Activated CD4-positive, alpha-beta T cell treated with anti-CD3 and anti-CD28 coated beads, Interleukin-2, amount 50 U/mL, for 1 hour (primary cell): ENCODE data around the gene ARHGEF11.
"Not testable (repeated sequence)": the region's sequence is repeated elsewhere in the genome, so short reads cannot be mapped to it uniquely, and the experiment has no call there.

Experiments used
- DNase-seq: peaks from one replicate; pipeline ENCODE4 v3.0.0-alpha.2; 2020

ARHGEF11 gene

DNA sequence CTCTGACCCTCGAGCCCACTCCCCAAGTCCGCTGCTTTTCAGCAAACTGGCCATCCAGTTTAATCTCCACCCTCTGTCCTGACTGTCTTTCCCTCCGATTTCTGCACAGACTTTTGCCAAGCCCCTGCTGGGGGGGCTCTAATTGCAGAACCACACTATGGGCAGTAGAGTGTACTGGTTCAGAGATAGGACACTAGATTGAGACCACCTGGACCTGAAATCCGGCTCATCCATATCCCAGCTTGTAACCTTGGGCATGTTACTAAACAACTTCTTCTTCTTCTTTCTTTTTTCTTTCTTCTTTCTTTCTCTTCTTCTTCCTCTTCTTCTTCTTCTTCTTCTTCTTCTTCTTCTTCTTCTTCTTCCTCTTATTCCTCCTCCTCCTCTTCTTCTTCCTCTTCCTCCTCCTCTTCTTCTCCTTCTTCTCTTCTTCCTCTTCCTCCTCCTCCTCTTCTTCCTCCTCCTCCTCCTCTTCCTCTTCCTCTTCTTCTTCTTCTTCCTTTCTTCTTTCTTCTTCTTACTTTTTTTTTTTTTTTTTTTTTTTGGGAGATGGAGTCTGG, 117.4 kb downstream of the ARHGEF11 start:
- DNase-seq, result no peak

DNA sequence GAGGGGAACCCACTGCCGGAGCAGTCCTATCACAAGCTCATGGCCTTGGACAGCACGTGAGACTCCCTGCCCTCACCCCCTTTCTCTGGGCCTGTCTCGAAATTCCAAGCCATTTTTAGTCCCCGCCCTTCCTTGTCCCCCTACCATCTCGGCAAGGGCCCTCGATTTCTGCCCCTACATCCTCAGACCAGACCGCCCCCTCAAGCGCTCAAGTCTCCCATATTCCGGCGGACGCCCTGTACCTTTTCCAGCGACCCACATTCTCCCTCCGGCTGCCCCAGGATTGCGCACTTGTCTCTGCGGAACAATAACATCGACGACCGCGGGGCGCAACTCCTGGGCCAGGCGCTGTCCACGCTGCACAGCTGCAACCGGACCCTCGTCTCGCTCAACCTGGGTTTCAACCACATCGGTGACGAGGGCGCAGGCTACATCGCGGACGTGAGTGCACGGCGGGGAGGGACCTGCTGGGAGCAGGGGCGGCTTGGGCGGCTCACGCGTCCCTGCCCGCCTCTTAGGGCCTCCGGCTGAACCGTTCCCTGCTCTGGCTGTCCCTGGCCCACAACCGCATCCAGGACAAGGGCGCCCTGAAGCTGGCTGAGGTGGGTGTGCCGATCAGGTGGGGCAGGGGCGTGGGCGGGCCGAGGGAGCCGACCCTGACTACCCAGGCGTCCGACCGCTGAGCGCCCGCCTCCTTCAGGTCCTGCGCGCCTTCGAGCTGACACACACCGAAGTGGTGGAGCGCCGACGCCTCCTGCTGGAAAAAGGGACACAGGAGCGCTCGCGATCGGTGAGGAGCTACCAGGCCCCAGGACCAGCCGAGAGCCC, 118.1 kb downstream of the ARHGEF11 start:
- DNase-seq, result peak; percentile 67

DNA sequence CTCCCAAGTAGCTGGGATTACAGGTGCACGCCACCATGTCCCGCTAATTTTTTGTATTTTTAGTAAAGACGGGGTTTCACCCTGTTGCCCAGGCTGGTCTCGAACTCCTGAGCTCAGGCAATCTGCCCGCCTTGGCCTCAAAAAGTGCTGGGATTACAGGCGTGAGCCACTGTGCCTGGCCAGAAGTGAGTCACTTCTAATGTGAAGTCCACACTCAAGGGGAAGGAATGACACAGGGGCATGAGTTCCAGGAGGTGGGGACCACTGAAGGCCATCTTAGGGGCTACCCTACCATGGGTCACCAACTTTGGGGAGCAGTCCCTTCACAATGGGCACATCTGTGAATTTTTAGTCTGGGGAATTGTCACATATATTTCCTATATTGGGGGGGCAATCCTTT, 118.8 kb downstream of the ARHGEF11 start:
- DNase-seq, result not testable (repeated sequence)

DNA sequence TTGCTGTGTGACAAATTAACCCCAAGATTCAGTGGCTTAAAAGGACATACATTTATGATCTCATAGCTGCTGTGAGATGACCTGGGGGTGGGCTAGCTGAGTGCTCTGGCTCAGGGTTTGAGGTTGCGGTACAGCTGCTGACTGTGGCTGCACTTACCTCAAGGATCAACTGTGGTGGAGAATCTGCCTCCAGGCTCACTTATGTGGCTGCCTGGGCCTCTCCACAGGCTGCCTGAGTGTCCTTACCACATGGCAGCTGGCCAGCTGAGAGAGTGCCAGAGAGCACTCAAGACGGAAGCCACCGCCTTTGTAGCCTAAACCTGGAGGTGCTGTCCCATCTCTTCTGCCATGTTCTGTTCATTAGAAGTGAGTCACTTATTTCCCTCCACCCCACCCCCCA, 119.4 kb downstream of the ARHGEF11 start:
- DNase-seq, result no peak

DNA sequence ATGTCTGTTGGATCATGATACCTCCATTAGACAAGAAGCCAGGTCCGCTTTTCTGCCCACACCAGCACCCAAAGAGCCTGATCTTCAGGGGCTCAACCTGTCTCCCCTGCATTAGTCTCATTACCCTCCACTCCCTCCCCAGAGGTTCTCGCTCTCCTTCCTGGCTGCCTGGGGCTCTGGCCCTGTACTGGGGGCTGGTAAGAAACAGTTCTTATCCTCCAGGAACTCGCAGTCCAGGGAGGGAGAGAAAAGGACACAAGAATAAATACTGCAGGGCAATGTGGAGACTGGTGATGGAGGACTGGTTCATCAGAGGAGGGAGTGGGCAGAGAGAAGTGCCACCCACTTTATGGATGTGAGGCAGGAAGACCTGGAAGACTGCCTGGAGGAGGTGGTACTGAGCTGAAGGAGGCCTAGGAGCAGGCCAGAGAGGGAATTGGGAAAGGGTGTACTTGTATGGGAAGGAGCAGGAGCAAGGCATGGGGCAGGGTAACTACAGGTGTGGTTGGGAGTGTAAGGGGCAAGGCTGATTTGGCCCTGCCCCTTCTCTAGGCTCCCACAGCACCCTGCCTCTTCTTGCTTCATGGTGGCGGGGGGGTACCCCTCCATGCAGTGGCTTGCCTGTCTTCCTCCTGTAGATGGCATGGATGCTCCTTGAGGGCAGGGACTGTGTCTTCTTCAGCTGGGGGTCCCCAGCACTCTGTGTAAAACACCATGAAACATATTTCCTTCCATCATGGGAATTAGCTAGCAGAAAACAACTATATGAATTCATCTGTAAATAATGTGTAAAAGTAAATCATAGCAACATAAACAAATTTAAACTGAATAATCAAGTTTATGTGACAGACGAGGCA, 120.2 kb downstream of the ARHGEF11 start:
- DNase-seq, result no peak

GRCh38 chr1:156924478-156925153, 120.9 kb downstream of the ARHGEF11 start:
- no peak for DNase-seq

- DNase-seq, result no peak
Measured at GRCh38 chr1:156923670-156924477, 121.7 kb downstream of the ARHGEF11 start.

DNA sequence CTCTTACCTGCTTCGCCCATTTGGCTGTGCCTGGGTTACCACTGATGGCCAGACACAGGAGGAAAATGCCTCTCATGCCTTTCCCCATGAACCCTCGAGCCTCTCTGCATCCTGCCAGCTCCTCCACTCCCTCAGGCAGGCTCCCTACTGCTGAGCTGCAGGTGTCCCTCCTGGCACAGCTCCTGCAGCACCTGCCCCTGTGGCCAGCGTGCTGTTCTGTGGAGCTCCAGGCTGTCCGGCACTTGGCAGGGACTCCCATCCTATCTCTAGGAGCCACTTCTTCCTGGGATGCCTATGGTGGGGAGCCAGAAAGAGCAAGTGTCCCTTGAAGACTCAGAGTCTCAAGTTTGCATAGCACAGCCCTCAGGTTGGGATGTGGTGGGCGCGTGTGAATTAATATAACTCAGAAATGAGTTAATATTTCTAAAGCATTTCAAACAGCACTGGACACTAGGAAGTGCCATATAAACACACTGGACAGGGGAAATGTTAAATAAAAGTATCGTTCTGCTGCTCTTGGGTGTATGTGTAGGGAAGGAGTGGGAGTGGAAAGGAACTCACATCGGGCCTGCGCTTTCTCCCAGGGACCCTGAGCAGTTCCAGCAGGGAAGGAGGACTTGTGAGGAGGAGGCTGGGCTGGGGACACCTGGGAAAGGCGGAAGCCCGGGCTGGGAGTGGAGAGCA, 122.4 kb downstream of the ARHGEF11 start:
- no peak for DNase-seq

DNA sequence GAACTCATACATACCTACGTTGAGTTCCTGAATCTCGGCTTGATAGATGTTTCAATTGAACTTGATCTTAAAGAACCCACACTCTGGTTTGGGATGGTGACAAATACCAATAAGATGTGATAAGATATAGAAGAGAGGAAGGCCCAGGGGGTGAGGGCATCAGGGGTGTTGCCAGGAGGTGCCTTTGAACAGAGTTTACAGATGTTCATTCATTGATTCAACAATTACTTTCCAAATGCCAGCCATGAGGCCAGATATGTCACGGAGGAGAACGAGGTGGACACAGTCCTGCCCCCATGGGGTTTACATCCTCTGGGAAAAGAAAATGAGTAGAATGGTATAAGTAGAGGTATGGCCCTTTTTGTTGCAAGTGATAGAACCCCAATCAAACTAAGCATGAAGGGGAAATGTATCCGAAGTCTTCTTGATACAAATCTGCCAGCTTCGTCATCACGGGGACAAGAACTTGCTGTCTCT, 124.5 kb downstream of the ARHGEF11 start:
- no peak for DNase-seq

DNA sequence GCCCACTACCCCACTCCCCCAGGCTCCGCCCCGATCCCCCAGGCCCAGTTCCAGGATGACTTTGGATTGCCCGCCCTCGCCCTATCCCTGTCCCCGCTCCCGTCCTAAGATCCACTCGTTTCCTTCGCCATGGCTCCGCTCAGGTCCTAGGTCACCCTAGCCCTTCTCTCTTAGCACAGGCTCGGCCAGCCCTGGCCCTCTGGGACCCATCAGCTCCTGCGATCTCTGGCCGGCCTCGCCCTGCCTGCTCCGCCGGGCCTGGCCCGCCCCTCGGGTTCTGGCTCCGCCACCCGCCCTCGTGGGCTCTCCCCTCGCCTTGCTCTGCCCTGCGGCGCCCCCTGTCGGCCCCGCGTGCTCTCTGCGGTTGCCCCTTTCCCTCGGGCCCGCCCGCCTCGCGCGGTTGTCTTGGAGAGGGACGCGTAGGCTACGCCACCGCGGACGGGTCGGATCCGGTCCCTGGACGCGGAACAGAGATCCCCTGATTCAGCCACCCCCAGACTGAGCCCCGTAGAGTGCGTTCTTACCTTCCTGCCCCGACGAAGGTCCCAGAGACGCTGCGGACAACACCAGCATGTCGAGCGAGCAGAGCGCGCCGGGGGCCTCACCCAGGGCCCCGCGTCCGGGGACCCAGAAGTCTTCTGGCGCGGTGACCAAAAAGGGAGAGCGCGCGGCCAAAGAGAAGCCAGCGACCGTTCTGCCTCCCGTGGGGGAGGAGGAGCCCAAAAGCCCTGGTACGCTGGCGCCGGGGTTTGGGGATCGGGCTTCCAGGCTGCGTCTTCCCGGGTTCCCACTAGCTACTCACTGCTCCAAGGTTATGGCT, 125.1 kb downstream of the ARHGEF11 start, which contains the start of gene LRRC71:
Gene LRRC71 (plus strand): TSS at position 400 of the 820 bp plus-strand sequence. CDS start 172 bp downstream, at position 572.
- DNase-seq, result peak; percentile 60

DNA sequence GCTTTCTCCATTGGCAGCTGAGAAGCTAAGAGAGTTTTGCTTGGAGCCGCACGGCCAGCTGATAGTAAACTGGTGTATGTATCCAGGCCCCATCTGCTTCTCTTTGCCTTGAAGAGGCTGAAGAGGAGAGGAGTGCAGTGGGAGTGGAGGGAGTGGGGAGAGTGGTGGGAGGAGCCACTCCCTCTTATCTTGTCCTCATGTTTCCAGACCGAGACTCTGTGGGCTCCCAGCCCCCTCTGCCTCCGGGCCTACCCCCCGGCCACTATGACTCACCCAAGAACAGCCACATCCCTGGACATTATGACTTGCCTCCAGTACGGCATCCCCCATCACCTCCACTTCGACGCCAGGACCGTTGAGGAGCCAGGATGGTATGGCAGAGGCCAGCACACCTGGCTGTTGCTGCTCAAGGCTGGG, 131.1 kb downstream of the ARHGEF11 start:
- no peak for DNase-seq

DNA sequence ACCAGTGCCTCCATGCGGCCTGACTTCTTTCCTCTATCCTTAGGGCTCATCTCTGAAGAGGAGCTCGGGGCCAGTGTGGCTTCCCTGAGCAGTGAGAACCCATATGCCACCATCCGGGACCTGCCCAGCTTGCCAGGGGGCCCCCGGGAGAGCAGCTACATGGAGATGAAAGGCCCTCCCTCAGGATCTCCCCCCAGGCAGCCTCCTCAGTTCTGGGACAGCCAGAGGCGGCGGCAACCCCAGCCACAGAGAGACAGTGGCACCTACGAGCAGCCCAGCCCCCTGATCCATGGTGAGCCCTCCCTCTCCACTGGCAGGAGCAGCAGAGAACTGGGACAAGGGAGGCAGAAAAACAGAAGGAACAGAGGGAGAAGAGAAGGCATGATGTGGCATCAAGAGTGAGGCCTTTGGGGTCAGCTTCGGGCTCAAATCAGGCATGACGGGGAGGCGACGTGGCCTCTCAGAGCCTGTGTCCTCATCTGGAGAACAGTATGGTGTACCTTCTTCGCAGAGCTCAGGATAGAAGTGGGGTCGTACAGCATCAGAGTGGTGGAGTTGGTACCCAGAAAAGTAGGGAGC, 131.6 kb downstream of the ARHGEF11 start:
- no peak for DNase-seq

DNA sequence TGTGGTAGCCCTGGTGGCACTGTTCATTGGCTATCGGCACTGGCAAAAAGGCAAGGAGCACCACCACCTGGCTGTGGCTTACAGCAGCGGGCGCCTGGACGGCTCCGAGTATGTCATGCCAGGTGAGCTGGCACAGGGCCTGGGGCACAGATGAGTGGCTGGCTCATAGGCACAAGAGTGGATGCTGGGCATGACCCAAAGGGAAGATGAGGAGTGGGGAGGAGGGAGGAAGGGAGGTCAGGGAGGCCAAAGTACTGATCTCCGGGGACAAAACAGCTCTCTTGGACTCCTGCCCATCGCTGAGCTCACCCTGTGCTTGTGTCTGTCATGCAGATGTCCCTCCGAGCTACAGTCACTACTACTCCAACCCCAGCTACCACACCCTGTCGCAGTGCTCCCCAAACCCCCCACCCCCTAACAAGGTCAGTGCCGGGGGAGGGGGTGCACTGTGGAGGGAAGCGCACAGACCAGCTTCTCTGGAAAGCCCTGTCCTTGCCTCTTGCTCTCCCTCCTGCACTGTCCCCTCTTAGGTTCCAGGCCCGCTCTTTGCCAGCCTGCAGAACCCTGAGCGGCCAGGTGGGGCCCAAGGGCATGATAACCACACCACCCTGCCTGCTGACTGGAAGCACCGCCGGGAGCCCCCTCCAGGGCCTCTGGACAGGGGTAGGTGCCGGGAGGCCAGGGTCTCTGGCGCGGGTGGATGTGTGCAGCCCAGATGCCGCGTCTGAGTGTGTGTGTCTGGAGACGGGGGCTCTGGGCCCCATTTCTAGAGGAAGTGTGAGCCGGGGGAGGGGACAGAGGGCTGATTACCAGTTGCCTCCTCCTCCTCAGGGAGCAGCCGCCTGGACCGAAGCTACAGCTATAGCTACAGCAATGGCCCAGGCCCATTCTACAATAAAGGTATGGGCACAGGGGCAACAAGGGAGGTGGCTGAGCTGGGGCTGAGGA, 132.4 kb downstream of the ARHGEF11 start:
- DNase-seq, result no peak

GRCh38 chr1:156912310-156912709, 133.2 kb downstream of the ARHGEF11 start:
- no peak for DNase-seq

GRCh38 chr1:156911577-156912298, 133.8 kb downstream of the ARHGEF11 start:
- DNase-seq, result no peak

- DNase-seq, result peak; percentile 51
Measured at GRCh38 chr1:156910309-156910782, 135.2 kb downstream of the ARHGEF11 start.

GRCh38 chr1:156909671-156910070, 135.9 kb downstream of the ARHGEF11 start:
- no peak for DNase-seq

GRCh38 chr1:156908955-156909354, 136.6 kb downstream of the ARHGEF11 start:
- no peak for DNase-seq
